ENCODE measurements around the gene ROR2.
A peak's percentile ranks its signal among the peaks of the same experiment; 100 is the strongest.

ROR2 gene

DNA sequence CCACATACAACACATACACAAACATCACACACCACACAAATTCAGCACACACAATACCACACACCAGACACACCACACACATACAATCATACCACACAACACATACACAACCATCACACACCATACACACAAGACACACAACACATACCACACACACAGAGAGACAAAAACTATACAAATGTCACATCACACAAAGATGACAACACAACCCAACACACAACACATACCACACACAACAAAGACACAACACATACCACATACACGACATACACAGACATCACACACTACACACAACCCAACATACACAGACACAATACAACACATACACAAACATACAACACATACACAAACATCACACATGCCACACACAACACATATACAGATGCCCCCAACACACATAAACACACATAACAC, 44.8 kb downstream of the ROR2 start:
- Mint-ChIP-seq H3K9me3 (no peaks in the 10 kb centered on the region), H3K4me3 (no peak overlapping the region), H3K36me3 (ENCODE audit: low read depth) (no peaks in the 10 kb centered on the region), H3K27me3 (ENCODE audit: low read depth) (no peaks in the 10 kb centered on the region), H3K27ac (no peak overlapping the region), H3K4me1 (peaks cover 56% of the 10 kb centered on the region)
- TF ChIP-seq, protein P1, sequence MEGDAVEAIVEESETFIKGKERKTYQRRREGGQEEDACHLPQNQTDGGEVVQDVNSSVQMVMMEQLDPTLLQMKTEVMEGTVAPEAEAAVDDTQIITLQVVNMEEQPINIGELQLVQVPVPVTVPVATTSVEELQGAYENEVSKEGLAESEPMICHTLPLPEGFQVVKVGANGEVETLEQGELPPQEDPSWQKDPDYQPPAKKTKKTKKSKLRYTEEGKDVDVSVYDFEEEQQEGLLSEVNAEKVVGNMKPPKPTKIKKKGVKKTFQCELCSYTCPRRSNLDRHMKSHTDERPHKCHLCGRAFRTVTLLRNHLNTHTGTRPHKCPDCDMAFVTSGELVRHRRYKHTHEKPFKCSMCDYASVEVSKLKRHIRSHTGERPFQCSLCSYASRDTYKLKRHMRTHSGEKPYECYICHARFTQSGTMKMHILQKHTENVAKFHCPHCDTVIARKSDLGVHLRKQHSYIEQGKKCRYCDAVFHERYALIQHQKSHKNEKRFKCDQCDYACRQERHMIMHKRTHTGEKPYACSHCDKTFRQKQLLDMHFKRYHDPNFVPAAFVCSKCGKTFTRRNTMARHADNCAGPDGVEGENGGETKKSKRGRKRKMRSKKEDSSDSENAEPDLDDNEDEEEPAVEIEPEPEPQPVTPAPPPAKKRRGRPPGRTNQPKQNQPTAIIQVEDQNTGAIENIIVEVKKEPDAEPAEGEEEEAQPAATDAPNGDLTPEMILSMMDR (IDR thresholded peaks at IDR 0.05; ENCODE audit: unreplicated experiment in 3 of 3), result no peak

GRCh38 chr9:91904588-91905236, 45.3 kb downstream of the ROR2 start:
- Mint-ChIP-seq H3K27ac (no peak overlapping the region), H3K4me1 (peaks cover 59% of the 10 kb centered on the region), H3K27me3 (ENCODE audit: low read depth) (no peaks in the 10 kb centered on the region), H3K9me3 (no peaks in the 10 kb centered on the region), H3K36me3 (ENCODE audit: low read depth) (no peaks in the 10 kb centered on the region), H3K4me3 (no peak overlapping the region)
- TF ChIP-seq, protein P1 (IDR thresholded peaks at IDR 0.05; ENCODE audit: unreplicated experiment in 3 of 3), result no peak

DNA sequence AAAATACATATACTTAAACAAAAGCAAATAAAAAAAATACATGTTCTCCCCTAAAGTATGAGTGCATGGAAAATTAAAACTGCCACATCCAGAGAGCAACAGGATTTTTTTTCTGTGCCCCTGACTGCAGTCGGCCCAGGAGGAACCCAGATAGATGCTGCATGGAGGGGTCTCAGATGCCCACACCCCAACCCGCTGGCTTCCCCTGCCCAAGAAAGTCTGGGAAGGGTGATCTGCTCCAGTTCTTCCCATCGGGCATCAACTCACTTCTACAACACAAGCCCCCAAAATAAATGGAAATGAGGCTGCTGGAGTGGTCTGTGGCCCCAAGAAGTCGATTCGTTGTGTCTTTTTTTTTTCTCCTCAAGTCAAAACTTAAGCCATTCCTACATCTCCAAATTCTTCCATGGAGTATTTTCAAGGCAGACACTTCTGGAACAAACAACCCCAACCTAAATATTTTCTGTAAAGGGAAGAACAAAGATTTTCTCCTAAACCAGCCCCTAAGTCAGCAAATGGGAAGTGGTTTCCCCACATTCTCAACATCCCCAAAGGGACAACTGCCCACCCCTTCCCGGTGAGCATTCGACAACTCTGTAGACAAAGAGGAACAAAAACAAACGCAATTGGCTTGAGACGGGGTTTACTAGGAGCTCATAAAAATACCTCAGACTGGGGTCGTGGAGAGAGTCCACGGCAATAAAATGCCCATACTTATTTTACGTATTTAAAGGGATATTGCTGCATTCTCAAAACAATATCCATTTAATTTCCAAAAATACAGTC, 46.7 kb downstream of the ROR2 start:
- Mint-ChIP-seq H3K27me3 (ENCODE audit: low read depth) (no peaks in the 10 kb centered on the region), H3K27ac (peak overlapping the region in 2 of 3 experiments; percentile 82 to 92)
- TF ChIP-seq, protein P1 (IDR thresholded peaks at IDR 0.05; ENCODE audit: unreplicated experiment in 3 of 3), result no peak

DNA sequence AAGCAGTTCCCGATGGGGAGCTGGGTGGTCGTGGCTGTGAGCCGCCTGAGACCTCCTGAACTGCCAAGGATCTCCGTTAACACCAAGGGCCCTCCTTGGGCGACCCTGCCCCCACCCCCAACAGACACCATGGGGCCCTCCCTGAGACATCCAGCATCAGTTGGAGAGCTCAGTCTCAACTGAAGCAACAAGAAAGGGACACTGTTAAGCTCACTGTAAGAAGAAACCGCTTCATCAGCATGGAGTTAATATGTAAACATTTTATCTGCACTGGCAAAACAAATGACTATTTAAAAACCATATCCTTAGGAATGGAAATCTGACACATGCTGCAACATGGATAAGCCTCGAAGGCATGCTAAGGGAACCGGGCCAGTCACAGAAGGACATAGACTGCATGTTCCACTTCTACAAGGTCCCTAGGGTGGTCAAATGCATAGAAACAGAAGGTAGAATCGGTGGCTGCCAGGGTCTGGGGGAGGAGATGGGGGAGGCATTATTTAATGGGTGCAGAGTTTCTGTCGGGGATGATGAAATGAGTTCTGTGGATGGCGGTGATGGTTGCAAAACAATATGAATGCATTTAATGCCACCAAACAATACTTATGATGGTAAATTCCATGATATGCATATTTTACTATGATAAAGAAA, 47.4 kb downstream of the ROR2 start:
- Mint-ChIP-seq H3K4me3 (peak overlapping the region; percentile 24 to 39 (median 30)), H3K27ac (peak overlapping the region in 2 of 3 experiments; percentile 82 to 92), H3K4me1 (peaks cover 63% of the 10 kb centered on the region), H3K36me3 (ENCODE audit: low read depth) (no peaks in the 10 kb centered on the region), H3K27me3 (ENCODE audit: low read depth) (no peaks in the 10 kb centered on the region), H3K9me3 (no peaks in the 10 kb centered on the region)
- TF ChIP-seq, protein P1 (IDR thresholded peaks at IDR 0.05; ENCODE audit: unreplicated experiment in 3 of 3), result no peak

More for the DNA sequence above, 46.7 kb downstream of the ROR2 start:
- Mint-ChIP-seq H3K36me3 (ENCODE audit: low read depth) (no peaks in the 10 kb centered on the region), H3K4me1 (peaks cover 64% of the 10 kb centered on the region), H3K4me3 (no peak overlapping the region), H3K9me3 (no peaks in the 10 kb centered on the region)

DNA sequence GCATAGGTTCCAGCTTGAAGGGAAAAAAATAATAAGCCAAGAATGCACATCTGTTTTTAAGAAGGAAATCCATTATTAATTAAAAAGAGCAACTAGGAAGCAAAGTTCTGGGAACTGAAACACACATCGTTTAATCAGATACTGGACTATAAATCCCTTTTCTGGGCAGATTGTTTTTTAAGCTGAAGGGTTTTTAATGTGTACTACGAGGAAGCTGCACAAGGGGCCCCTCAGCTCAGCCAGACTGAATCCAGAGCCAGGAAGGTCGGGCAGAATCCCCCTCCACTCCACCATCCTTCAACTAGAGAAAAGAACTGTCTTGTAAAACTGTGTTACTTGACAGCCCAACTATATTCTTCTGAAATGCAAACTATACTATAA, 49.2 kb downstream of the ROR2 start:
- Mint-ChIP-seq H3K36me3 (ENCODE audit: low read depth) (no peaks in the 10 kb centered on the region), H3K9me3 (no peaks in the 10 kb centered on the region), H3K27ac (peak overlapping the region in 2 of 3 experiments; percentile 74 to 93), H3K4me3 (peak overlapping the region in 2 of 3 experiments; percentile 6 to 29), H3K4me1 (peaks cover 73% of the 10 kb centered on the region), H3K27me3 (ENCODE audit: low read depth) (no peaks in the 10 kb centered on the region)
- TF ChIP-seq, protein P1 (IDR thresholded peaks at IDR 0.05; ENCODE audit: unreplicated experiment in 3 of 3), result no peak
